Activated CD8-positive, alpha-beta memory T cell treated with anti-CD3 and anti-CD28 coated beads, Interleukin-2, amount 10 ng/mL, durations not matched to agents 7 days and 5 days (primary cell): ENCODE results near the gene LONP2. TPM values are rescaled to one million over a fixed set of nuclear protein-coding genes. Genes with fewer than 3 reads are reported as not detected.
"Not testable (repeated sequence)": the region's sequence is repeated elsewhere in the genome, so short reads cannot be mapped to it uniquely, and the experiment has no call there.

Source experiments
- ATAC-seq: fragments of 150-1000 bp; cut with Tn5 transposase; one replicate; pipeline ENCODE4 v1.10.0; 2021; ENCODE audit warnings: moderate library complexity
- CTCF ChIA-PET: fragments of 350-600 bp; sonication (Branson Sonifier 250); formaldehyde crosslinking; loops from one replicate; lab custom pipeline; 2021; ENCODE audit warnings: antibody characterized with exemption; lab: Charles Lee
- DNase-seq: peaks from one replicate; pipeline ENCODE4 v3.0.0-alpha.2; 2020
- H3K27ac Mint-ChIP-seq: one replicate; pipeline ENCODE4 v1.8.0; 2021; ENCODE audit warnings: mild to moderate bottlenecking, mixed read lengths
- H3K27me3 Mint-ChIP-seq: one replicate; pipeline ENCODE4 v1.8.0; 2021; ENCODE audit warnings: mixed read lengths
- H3K36me3 Mint-ChIP-seq: one replicate; pipeline ENCODE4 v1.8.0; 2021; ENCODE audit warnings: mild to moderate bottlenecking, mixed read lengths
- H3K4me1 Mint-ChIP-seq: one replicate; pipeline ENCODE4 v1.8.0; 2021; ENCODE audit warnings: mixed read lengths
- H3K4me3 Mint-ChIP-seq: one replicate; pipeline ENCODE4 v1.8.0; 2021; ENCODE audit warnings: mild to moderate bottlenecking, moderate library complexity, mixed read lengths
- H3K9me3 Mint-ChIP-seq: one replicate; pipeline ENCODE4 v1.8.0; 2022; ENCODE audit warnings: low read depth, mixed read lengths
- total RNA-seq, 2 experiments: library from RNA; stranded (reverse); gene quantifications; one replicate each; pipeline ENCODE4 v1.2.3, GENCODE V29; 2021

The LONP2 gene
- total RNA-seq, 2 experiments from 2014 or later, result 50.6 to 54.3 TPM

DNA sequence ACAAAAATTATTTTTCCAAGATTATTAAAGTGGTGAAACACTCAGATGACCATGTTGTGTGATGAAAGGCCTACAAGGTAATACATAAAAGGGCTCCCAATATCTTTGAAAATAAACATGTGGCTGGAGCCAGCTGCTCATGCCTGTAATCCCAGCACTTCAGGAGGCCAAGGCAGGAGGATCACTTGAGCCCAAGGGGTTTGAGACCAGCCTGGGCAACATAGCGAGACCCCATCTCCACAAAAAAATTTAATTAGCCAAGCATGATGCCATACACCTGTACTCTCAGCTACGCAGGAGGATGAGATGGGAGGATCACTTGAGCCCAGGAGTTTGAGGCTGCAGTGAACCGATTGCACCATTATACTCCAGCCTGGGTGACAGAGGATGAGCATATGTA is 114.3 kb downstream of the LONP2 start:
- Mint-ChIP-seq H3K27ac (no peak overlapping the region), H3K9me3 (no peaks in the 10 kb centered on the region), H3K36me3 (peaks cover 44% of the 10 kb centered on the region), H3K4me1 (peaks cover 13% of the 10 kb centered on the region), H3K4me3 (no peak overlapping the region), H3K27me3 (no peaks in the 10 kb centered on the region)
- CTCF ChIA-PET, result interaction anchor here (1.8 to 3.4 kb wide), 2 partner anchors 265 to 272 kb away, joined by 6 to 27 read pairs; no protein-coding TSS in a partner anchor
- no peak for DNase-seq
- no peak for ATAC-seq

DNA sequence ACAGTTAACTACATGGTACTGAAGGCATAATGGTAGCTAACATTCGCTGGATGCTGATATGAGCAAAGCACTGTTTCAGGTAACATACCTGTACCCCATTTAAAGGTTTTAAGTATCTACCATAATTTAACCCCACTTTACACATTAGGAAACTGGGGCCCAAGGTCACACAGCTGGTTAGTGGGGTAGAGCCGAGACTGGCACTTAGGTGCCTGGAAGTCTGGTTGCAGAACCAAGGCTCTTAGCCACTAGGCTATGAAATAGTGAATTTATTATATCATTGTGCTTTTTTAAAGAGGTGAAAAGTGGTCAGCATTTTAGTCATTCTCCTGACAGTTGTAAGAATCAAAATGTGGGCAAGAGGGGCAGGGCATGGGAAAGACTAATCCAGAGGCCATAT is 115.9 kb downstream of the LONP2 start:
- CTCF ChIA-PET, result interaction anchor here (2.4 kb wide), 1 partner anchor 263 kb away, joined by 15 read pairs; no protein-coding TSS in a partner anchor
- Mint-ChIP-seq H3K9me3 (no peaks in the 10 kb centered on the region), H3K27me3 (no peaks in the 10 kb centered on the region), H3K4me3 (no peak overlapping the region), H3K27ac (no peak overlapping the region), H3K4me1 (peaks cover 10% of the 10 kb centered on the region), H3K36me3 (peaks cover 33% of the 10 kb centered on the region)
- DNase-seq, result no peak
- ATAC-seq, result no peak

DNA sequence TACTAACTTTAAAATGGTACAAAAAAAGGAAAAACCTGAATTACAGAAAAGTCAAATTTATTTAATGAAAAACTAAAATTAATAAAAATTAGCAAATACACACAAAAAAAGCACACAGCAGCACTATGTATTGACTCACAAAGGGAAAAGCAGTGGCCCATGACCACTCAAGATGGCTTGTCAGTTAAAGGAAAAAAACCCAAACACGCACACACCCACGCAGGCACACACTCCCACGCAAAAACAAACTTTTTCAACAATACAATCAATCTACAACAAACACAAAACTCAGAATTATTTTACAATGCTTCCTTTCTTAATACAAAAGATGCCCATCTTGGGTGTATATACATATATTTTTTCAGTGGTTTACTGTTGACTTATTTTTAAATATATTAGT is 116.9 kb downstream of the LONP2 start:
- DNase-seq, result no peak
- no peak overlapping the region for H3K27ac Mint-ChIP-seq

DNA sequence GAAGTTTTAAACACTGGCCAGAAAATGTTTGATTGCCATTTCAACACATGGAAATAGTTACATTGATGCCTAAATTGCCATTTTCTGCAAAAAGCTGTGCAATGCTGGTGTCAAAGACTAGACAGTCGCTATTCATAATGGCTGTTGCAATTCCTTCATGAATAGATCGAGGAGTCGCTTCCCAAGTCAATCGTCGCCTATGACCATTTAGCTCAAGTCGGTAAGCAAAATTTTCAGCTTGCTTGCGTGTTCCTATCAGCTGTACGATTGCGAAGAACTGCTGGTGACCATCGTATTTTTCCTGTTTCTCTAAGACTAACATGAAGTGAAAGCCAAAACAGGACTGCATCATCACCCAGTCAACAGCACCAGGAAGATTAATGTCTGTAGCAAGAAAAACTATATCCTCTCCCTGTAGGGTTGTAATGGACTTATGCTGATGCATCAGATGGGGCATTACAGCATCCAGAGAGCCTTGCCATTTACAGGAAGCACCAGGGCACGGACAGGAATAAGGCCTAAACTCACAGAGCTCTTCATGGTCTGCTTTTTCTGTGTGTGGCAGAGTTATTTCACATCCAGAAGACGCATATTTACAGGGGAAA is 117.5 kb downstream of the LONP2 start:
- no peaks in the 10 kb centered on the region for H3K9me3 Mint-ChIP-seq
- peak overlapping the region; percentile 36 for H3K27ac Mint-ChIP-seq
- H3K4me1 Mint-ChIP-seq, result peaks cover 22% of the 10 kb centered on the region
- H3K36me3 Mint-ChIP-seq, result peaks cover 26% of the 10 kb centered on the region
- ATAC-seq, result no peak
- DNase-seq, result no peak
- no peaks in the 10 kb centered on the region for H3K27me3 Mint-ChIP-seq
- CTCF ChIA-PET, result interaction anchor here (1.2 to 2.4 kb wide), 3 partner anchors 11 to 269 kb away, joined by 3 to 15 read pairs (median 5); no protein-coding TSS in a partner anchor
- no peak overlapping the region for H3K4me3 Mint-ChIP-seq

More for the DNA sequence above, 116.9 kb downstream of the LONP2 start:
- no peak for ATAC-seq
- CTCF ChIA-PET, result interaction anchor here (1.2 to 2.4 kb wide), 3 partner anchors 10 to 269 kb away, joined by 3 to 15 read pairs (median 5); no protein-coding TSS in a partner anchor
- Mint-ChIP-seq H3K36me3 (peaks cover 26% of the 10 kb centered on the region), H3K27me3 (no peaks in the 10 kb centered on the region), H3K4me3 (no peak overlapping the region), H3K9me3 (no peaks in the 10 kb centered on the region), H3K4me1 (peaks cover 17% of the 10 kb centered on the region)

DNA sequence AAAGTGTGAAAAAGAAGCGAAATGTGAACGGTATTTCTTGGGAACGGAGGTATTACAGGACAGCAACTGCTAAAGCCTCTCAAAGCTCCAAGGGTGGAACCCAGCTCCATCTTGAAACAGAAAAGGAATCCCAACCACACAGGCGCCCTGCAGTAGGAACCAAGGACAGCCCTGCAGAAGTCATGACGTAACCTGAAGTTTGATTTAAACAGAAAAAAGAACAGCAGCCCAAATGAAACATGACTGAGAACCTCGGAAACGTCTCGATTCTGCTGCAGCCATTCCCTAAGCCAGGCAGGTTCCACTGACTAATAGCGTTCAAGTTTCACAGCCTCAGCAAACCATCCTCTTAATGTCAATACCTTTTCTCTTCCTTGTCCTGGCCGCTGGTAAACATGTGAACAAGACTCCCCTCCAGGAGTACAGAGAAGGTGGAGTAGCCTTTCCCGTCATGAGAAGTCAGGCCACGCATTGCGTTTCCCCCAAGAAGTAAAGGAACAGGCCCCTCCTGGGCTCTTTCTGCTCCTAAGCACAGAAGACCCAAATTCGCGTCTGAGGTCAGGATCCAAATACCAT is 121.0 kb downstream of the LONP2 start:
- peaks cover 38% of the 10 kb centered on the region for H3K4me1 Mint-ChIP-seq
- peak overlapping the region; percentile 97 for H3K4me3 Mint-ChIP-seq
- no peaks in the 10 kb centered on the region for H3K9me3 Mint-ChIP-seq
- CTCF ChIA-PET, result interaction anchor here (2.4 to 4.4 kb wide), 4 partner anchors 11 to 265 kb away, joined by 12 to 36 read pairs (median 20); partner anchors contain the start of gene SIAH1
- no peaks in the 10 kb centered on the region for H3K27me3 Mint-ChIP-seq
- peaks cover 16% of the 10 kb centered on the region for H3K36me3 Mint-ChIP-seq
- ATAC-seq (no peak), DNase-seq (no peak)
- H3K27ac Mint-ChIP-seq, result peak overlapping the region; percentile 74

DNA sequence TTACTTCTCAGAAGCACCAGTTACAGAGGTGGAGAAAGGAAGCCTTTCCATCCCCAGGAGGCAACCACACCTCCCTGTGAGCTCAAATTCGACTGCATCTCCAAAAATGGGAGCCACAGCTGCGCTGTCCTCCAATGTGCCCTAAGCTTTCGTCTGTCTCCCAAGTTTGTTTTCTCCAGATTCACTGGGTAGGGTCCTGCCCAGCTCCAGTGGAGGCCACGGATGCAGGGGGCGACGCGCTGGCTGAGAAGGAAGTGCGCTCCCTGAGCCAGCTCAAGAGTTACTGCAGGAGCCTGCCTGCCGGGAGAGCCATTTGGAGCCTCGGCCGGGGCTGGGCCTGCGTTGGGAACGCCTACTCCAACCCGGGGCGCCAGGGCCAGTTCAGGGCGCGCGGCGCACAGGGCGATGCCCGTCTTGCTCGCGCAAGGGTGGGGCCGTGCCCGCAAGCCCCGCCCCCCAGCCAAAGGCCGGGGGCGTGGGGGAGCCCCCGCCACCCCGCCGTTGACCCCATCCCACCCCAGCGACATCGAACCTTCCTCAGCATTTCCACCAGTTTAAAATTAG is 121.6 kb downstream of the LONP2 start:
- DNase-seq (peak; percentile 91), ATAC-seq (peak; percentile 99)
- peak overlapping the region; percentile 97 for H3K4me3 Mint-ChIP-seq
- no peaks in the 10 kb centered on the region for H3K9me3 Mint-ChIP-seq
- peaks cover 16% of the 10 kb centered on the region for H3K36me3 Mint-ChIP-seq
- CTCF ChIA-PET, result interaction anchor here (2.4 to 4.5 kb wide), 5 partner anchors 11 to 265 kb away, joined by 12 to 36 read pairs (median 19); partner anchors contain the start of gene SIAH1
- no peaks in the 10 kb centered on the region for H3K27me3 Mint-ChIP-seq
- peaks cover 38% of the 10 kb centered on the region for H3K4me1 Mint-ChIP-seq
- peak overlapping the region; percentile 99 for H3K27ac Mint-ChIP-seq

DNA sequence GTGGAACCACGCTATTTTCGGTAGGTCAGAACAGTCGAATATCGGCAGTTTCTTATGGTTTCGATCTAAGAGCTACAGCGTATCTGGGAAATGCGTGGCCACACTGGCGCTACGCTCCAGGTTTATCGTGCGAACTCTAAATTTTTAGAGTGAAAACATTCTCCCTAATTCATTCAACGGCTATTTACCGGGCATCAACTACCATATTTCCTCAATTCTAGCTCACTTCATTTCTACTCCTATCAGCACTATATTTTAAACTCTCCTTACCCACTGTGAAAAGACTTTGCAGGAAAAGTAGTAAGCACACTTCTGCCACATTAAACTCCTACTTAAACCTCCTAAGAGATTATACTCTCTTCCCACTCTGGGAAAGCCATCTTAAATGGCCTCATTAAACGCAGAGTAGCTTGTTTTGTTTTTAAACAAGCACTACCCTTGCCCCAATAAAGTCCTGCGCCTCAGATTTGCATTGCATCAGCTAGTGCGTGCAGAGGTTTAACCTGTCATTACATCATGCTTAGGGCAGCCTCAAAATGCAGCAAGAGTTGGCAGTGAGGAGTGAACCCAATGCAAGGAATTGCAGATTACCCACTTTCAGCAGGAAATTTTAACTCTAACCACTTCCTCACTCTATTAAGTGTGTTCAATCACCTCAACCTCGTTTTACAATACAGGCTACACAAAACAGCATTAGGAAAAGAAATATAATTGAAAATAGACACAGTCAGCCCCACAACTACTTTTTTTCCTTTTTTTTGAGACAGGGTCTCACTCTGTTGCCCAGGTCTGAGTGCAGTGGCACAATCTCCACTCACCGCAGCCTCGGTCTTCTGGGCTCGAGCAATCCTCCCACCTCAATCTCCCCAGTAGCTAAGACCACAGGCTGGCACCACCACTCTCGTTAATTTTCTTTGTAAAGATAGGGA is 122.3 kb downstream of the LONP2 start:
- Mint-ChIP-seq H3K27ac (peak overlapping the region; percentile 99), H3K9me3 (no peaks in the 10 kb centered on the region), H3K4me3 (peak overlapping the region; percentile 97), H3K27me3 (no peaks in the 10 kb centered on the region), H3K36me3 (peaks cover 13% of the 10 kb centered on the region), H3K4me1 (peaks cover 38% of the 10 kb centered on the region)
- ATAC-seq (peak; percentile 72), DNase-seq (peak; percentile 87)
- CTCF ChIA-PET, result interaction anchor here (2.4 to 4.5 kb wide), 5 partner anchors 11 to 264 kb away, joined by 12 to 36 read pairs (median 19); partner anchors contain the start of gene SIAH1

DNA sequence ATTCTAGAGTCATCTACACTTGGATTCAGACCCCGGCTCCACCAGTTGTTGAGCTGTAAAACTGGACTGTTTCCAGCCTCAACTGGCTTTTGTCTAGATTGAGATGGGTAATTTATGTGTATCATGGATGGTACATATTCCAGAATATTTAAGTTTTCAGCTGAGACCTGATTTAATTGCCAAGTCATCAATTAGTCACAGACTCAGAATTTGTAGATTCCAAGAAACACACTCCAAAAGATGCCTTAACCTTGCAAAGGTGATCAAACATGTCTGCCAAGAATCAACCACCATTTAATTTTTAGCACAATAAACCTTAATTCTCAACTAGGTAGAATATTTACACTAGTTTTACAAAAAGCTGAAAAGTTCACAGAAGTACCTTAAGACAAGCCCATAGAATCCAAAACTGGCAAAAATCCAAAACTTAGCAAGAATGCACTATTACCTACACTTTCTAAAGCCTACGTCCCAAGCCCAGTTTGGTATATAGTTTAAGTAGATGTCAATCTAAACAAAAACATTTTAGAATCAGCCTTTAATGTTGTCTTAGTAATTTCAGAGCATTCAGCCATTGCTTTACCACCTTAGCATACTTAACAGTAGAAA is 123.4 kb downstream of the LONP2 start:
- Mint-ChIP-seq H3K9me3 (no peaks in the 10 kb centered on the region), H3K36me3 (peaks cover 3% of the 10 kb centered on the region), H3K27me3 (no peaks in the 10 kb centered on the region), H3K4me1 (peaks cover 39% of the 10 kb centered on the region), H3K4me3 (no peak overlapping the region), H3K27ac (peak overlapping the region; percentile 99)
- CTCF ChIA-PET, result interaction anchor here (0.8 to 4.5 kb wide), 5 partner anchors 10 to 263 kb away, joined by 3 to 36 read pairs (median 18); no protein-coding TSS in a partner anchor
- DNase-seq (no peak), ATAC-seq (no peak)

DNA sequence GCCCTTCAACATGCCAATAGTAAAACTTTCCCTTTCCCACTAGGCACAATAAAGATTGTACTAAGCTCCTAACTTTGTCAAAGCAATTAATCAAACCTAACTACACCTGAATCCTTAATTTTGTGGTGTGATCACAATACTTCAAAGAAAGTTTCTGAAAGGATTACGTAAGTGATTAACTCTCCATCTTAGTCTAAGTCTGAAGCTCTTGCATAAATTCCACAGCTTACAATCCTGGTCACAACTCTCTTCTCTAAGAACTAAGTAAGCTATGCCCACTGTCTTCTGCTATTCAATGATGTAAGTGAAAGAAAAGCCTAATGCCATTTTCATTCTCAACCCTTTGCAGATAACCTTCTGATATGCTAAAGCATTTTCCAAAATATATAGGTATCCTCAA is 125.7 kb downstream of the LONP2 start:
- H3K27me3 Mint-ChIP-seq, result no peaks in the 10 kb centered on the region
- H3K4me3 Mint-ChIP-seq, result no peak overlapping the region
- peaks cover 3% of the 10 kb centered on the region for H3K36me3 Mint-ChIP-seq
- CTCF ChIA-PET, result interaction anchor here (1.1 to 4.5 kb wide), 4 partner anchors 8 to 261 kb away, joined by 4 to 19 read pairs (median 8); no protein-coding TSS in a partner anchor
- no peaks in the 10 kb centered on the region for H3K9me3 Mint-ChIP-seq
- peaks cover 32% of the 10 kb centered on the region for H3K4me1 Mint-ChIP-seq
- ATAC-seq (no peak), DNase-seq (no peak)
- H3K27ac Mint-ChIP-seq, result no peak overlapping the region

DNA sequence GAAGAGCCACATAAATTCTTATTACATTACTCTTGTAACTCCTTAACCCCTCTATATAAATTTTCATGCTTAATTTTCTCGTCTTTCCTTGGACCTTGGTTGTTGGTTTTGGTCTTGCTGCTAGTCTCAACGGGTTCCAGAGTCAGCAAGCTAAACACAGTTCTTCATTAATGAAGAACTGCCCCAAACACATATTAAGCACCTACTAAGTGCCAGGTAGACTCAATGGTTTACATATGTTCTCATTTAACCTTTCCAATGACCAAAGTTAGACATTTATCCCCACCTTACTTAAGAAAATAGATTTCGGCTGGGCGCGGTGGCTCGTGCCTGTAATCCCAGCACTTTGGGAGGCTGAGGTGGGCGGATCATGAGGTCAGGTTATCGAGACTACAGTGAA is 126.1 kb downstream of the LONP2 start:
- Mint-ChIP-seq H3K36me3 (peaks cover 3% of the 10 kb centered on the region), H3K4me3 (no peak overlapping the region), H3K9me3 (no peaks in the 10 kb centered on the region), H3K27ac (no peak overlapping the region), H3K4me1 (peaks cover 27% of the 10 kb centered on the region), H3K27me3 (no peaks in the 10 kb centered on the region)
- DNase-seq (no peak), ATAC-seq (no peak)
- CTCF ChIA-PET, result interaction anchor here (0.8 to 1.9 kb wide), 4 partner anchors 14 to 260 kb away, joined by 3 to 10 read pairs (median 4); no protein-coding TSS in a partner anchor

DNA sequence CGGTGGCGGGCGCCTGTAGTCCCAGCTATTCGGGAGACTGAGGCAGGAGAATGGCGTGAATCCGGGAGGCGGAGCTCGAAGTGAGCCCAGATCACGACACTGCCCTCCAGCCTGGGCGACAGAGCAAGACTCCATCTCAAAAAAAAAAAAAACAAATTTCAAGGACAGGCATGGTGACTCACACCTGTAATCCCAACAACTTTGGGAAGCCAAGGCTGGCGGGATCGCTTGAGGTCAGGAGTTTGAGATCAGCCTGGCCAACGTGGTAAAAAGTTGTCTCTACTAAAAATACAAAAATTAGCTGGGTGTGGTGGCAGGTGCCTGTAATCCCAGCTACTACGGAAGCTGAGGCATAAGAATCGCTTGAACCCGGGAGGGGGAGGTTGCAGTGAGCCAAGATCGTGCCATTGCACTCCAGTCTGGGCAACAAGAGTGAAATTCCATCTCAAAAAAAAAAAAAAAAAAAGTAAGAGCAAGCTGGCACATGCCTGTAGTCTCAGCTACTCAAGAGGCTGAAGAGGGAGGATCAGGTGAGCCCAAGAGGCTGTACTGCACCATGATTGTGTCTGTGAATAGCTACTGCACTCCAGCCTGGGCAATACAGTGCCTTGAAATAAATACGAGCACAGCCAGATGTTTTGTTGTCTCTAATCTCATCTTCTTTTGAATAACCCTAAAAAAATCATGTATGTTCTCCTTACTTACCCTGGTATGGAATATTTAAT is 126.7 kb downstream of the LONP2 start:
- peaks cover 22% of the 10 kb centered on the region for H3K4me1 Mint-ChIP-seq
- H3K36me3 Mint-ChIP-seq, ATAC-seq, H3K27ac Mint-ChIP-seq, H3K27me3 Mint-ChIP-seq, DNase-seq, H3K4me3 Mint-ChIP-seq, H3K9me3 Mint-ChIP-seq: not testable (repeated sequence)
- CTCF ChIA-PET, result interaction anchor here (0.8 to 1.9 kb wide), 2 partner anchors 252 to 260 kb away, joined by 3 to 10 read pairs; no protein-coding TSS in a partner anchor

DNA sequence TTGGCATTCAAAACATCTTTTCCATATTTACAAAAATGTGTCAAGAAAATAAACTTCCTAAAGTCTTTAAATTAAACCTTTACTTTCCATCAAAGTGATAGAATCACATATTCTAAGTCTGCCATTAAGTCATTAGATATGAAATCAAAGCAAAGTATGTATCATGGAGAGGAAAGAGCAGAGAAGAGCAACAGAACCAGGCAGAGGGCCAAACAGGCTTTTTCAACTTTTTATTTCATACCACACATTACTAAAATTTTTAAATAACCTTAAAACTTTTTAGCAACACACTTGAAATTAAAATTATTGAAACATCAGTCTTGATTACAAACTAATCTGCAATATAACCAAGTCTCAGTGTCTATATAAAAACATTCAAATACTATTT is 127.3 kb downstream of the LONP2 start:
- DNase-seq (no peak), ATAC-seq (no peak)
- no peak overlapping the region for H3K27ac Mint-ChIP-seq
- CTCF ChIA-PET, result no interaction called here
- H3K4me1 Mint-ChIP-seq, result peaks cover 20% of the 10 kb centered on the region
- no peak overlapping the region for H3K4me3 Mint-ChIP-seq
- no peaks in the 10 kb centered on the region for H3K27me3 Mint-ChIP-seq
- no peaks in the 10 kb centered on the region for H3K9me3 Mint-ChIP-seq
- peaks cover 1% of the 10 kb centered on the region for H3K36me3 Mint-ChIP-seq
